VCaP (cell line): ENCODE results near the gene TARS2.

Experiments
- H3K27ac ChIP-seq: fragments of 450-650 bp; 2 replicates; pipeline ENCODE4 v1.5.1; 2017
- CTCF ChIP-seq: fragments of 450-650 bp; conservative IDR thresholded peaks from 2 replicates; pipeline ENCODE4 v1.5.1; 2017; ENCODE audit warnings: mild to moderate bottlenecking, moderate library complexity

The TARS2 gene

DNA sequence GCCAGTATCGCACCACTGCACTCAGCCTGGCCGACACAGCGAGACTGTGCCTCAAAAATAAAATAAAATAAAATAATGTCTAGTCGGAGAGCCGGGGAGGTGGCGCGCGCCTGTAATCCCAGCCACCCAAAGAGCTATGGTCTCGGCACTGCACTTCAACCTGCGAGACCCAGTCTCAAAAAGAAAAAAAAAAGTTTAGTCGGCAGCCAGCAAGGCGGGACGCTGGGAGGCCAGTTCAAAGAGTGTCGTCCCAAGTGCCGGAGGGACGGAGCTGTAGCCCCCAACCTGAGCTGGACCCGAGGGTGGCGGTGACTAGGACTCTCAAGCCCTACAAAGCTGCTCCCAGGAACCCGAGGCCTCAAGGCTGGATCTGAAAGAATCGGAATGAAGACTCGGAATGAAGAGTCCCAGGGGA lies 27.7 kb downstream of the TARS2 start:
- peak overlapping the region; percentile 84 for H3K27ac ChIP-seq
- TF ChIP-seq CTCF: no peak

DNA sequence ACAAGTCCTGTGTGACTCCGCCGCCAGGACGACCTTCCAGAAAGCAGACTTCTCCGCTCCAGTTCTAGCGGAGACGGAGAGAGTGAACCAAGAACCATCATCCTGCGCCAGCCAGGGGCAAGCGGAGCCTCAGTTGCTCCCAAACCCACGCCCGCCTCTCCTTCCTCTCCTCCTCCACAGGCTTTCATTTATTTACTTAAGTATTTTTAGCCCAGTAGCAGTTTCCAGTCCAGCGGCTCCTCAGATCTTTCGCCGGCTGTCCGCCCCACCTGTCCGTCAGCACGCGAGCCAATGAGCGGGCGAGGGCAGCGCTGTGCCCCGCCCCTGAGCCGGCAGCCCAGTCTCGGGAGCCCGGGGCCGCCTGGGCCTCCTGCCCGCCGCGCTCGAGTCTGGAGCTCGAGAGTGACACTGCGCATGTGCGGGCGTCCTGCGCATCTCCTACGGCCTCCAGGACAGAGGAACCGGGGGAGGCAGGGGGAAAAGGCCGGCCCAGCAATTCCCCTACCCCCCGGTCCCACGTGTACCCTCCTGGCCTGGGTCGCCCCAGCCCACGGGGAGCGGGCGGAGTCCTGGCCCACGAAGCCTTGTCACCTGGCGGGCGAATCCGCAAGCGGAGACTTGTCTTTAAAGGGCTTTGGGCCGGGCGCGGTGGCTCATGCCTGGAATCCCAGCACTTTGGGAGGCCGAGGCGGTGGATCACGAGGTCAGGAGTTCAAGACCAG lies 28.3 kb downstream of the TARS2 start, which contains the start of gene FALEC:
Gene FALEC (plus strand): TSS at position 425 of the 722 bp plus-strand sequence.
- peak within 1 kb of the TSS; percentile 84 for H3K27ac ChIP-seq
- no peak for TF ChIP-seq CTCF

DNA sequence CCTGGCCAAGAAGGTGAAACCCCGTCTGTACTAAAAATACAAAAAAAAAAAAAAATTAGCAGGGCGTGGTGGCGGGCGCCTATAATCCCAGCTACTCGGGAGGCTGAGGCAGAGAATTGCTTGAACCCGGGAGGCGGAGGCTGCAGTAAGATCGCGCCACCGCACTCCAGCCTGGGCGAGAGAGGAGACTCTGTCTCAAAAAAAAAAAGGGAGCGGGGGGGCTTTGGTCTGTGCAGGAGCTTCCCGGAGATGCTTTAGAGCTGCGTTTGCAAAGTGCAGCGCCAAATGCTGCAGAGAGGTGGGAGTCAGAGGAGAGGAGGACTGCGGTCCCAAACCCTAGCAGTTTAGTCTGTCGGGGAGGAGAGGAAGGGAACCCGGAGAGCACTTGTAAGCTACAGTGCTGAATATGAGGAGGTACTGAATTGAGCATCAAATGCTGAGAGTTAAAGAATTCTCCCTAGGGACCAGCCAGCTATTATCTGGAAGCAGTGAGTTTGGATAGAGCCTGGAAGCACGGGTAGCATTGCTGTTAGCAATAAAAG lies 28.9 kb downstream of the TARS2 start:
- H3K27ac ChIP-seq: peak overlapping the region; percentile 84
- TF ChIP-seq CTCF: 0 out of 2 replicates have a peak, but pooled peaks have one; percentile 13

GRCh38 chr1:150516616-150517015 lies 29.4 kb downstream of the TARS2 start:
- H3K27ac ChIP-seq: peak overlapping the region; percentile 84
- no peak for TF ChIP-seq CTCF

DNA sequence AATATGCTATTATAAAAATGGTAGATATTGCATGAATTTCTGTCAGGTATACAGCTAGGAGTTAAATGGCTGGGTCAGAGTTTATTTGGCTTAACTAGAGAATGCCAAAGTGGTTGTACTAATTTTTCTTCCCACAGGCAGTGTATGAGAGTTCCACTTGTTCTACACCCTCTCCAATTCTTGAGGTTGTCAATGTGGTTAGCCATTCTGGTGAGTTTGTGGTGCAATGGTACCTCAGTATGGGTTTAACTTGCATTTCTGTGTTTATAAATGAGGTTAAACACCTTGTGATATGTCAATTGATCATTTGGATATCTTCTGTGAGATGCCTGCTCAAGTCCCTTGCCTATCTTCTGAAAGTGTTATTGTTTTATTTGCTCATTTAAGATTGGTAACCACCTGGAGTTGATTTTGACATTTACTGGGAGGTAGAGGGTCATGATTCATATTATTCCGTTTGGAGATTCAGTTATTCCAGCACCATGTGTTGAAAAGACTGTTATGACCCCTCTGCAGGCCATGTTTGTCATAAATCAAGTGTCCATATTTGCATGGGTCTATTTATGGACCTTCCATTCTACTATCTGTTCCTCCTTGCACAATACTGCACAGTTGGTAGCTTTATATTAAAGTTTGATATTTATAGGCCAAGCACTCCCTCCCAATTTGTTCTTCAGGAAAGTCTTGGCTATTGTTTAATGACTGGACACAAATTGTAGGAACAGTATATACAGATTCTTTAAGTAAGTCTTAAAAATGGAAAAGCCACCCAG lies 34.2 kb downstream of the TARS2 start:
- TF ChIP-seq CTCF: no peak
- H3K27ac ChIP-seq: no peak overlapping the region

GRCh38 chr1:150525348-150525747 lies 38.1 kb downstream of the TARS2 start:
- H3K27ac ChIP-seq: no peak overlapping the region
- no peak for TF ChIP-seq CTCF

DNA sequence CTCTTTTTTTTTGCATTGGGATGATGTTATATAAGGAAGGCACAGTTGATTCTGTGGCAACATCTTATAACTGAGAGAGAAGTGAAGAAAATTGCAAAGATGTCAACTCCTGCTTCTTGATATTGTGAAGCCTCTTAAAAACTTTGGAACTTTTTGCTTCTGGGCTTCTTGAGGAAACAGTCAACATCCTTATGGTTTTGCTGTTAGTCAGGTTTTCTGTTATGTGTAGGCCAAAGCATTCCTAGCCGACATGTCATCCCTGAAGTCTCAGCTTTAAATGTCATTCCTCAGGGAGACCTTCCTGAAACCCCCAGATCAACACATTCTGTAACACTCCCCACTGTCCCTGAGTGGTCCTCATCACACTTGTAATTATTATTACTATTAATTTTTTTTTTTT lies 41.0 kb downstream of the TARS2 start:
- no peak overlapping the region for H3K27ac ChIP-seq
- TF ChIP-seq CTCF: no peak
